HG03039 (cell line): ENCODE results near the gene PRKCH.
"Not testable (repeated sequence)": the region's sequence is repeated elsewhere in the genome, so short reads cannot be mapped to it uniquely, and the experiment has no call there.

Experiments used
- ATAC-seq: cut with Tn5 transposase; IDR thresholded peaks from one replicate; pipeline ENCODE4 v1.9.1; 2021; ENCODE audit warnings: mild to moderate bottlenecking, moderate library complexity; ENCODE audit not compliant: unreplicated experiment

PRKCH gene

DNA sequence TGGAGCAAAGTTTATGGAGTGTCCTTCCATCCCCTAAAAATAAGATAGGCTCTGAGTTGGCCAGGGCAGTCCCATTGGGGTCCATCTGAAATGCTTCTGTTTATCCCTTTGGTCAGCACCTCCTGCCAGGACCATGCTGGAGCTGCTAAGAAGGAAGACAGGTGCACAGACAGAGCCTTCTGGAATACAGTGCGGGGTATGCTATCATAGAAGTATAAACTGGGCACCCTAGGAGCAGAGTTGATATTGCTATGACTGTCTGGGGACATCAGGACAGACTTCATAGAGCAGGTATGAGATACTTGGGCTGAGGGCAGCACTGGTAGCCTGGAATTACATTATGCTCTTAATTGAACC lies 203.5 kb downstream of the PRKCH start:
- ATAC-seq, result no peak

GRCh38 chr14:61525293-61526011 lies 204.1 kb downstream of the PRKCH start:
- ATAC-seq, result peak; percentile 89

DNA sequence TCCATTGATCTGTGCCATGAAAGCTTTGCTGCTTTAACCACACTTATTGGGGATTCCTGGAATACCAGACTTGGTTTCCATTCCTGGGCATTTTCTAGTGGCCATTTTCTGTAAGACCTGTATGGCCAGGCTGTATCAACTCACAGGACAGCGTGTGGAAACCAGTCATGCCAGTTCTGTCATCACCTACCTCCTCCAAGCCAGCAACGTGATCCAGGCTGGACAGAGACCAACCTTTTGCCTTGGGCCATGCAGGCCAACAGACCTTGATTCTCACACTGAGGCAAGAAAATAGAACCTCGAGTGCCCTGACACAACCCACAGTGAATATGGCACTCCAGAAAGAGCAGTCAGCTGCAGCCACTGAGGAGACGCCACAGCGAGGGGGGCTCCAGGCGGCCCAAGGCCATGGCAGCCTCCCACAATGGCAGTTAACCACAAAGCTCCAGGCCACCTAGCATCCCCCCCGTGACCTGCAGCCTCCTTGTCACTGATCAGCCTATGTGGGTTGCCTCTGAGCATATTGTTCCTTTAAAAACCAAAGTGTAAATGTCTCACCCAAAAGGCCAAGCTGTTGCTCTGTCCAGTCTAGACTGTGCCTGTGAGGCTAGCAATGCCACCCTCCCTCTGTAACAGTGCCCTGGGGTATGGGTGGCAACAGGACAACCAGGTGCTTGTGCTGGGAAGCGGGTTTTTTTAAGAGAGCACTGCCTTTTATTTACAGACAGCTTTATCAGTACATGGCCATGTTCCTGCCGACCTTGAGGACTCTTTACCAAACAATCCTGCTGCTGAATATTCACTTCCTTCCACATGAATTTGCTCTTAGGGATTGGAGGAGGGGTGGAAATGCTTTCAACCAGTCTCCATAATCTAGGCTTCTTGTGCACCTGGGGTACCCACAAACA lies 205.3 kb downstream of the PRKCH start:
- no peak for ATAC-seq

- ATAC-seq, result no peak
Measured at GRCh38 chr14:61527325-61528100, 206.1 kb downstream of the PRKCH start.

DNA sequence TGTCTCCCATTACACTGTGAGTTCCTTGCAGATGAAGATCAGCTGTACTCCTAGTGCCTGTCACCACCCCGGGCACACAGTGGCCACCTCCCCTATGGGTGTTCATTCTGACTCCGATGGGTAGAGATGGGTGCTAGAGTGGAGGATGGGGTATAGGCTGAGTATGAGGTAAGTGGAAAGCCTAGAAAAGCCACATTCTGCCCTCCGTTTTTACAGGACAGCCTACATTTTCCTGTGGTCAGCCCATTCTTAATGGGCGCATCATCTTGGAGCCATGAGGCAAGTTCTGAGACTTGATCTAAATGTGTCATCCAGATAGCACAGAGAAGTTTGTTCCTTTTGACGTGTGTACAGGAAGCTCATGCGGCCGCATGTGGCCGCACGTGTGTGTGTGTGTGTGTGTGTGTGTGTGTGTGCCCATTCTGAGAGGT lies 207.2 kb downstream of the PRKCH start:
- ATAC-seq, result no peak

GRCh38 chr14:61529360-61529759 lies 208.0 kb downstream of the PRKCH start:
- ATAC-seq, result not testable (repeated sequence)

- ATAC-seq, result no peak
Measured at GRCh38 chr14:61530296-61530695, 208.9 kb downstream of the PRKCH start.

GRCh38 chr14:61530896-61531295 lies 209.5 kb downstream of the PRKCH start:
- no peak for ATAC-seq

GRCh38 chr14:61531465-61532122 lies 210.2 kb downstream of the PRKCH start:
- ATAC-seq, result no peak

- ATAC-seq, result no peak
Measured at GRCh38 chr14:61532123-61532505, 210.7 kb downstream of the PRKCH start.

GRCh38 chr14:61532763-61533162 lies 211.4 kb downstream of the PRKCH start:
- no peak for ATAC-seq

GRCh38 chr14:61533513-61534255 lies 212.3 kb downstream of the PRKCH start:
- no peak for ATAC-seq

DNA sequence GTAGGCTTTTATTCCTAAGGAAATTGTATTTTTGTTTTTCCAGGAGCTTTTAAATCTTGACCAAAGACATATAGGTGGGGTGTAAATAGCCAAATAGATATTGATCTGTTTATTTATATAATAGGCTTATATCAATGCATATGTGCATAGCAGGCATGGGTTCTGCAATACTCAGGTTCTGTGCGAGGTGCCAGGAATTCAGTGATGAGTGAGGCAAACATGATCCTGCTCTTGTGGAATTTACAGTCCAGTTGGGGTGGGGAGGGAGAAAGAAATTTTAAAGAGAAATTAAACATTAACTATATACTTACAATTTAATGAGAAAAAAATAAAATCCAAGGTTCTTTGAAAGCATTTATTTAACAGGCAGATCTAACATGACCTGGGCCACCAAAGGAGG lies 213.7 kb downstream of the PRKCH start:
- no peak for ATAC-seq

DNA sequence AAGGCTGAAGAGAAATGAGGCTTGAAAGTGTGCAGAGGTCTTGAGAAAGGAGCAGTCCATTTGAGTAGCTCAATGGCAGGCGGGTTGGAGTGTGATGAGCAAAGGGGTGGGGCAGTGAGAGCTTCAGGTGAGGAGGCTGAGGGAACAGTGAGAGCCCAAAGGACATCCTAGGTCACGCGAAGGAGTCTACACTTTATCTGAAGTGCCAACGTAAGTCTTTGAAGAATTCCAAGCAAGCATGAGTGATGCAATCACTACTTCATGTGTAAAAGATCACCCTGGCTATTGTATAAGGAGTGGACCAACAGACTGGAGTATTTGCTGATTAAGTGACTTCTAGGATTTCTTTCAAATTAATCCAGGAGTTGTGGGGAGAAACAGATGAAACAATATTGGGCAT lies 214.1 kb downstream of the PRKCH start:
- no peak for ATAC-seq

- no peak for ATAC-seq
Measured at GRCh38 chr14:61536661-61537562, 215.5 kb downstream of the PRKCH start.

- ATAC-seq, result no peak
Measured at GRCh38 chr14:61537563-61538463, 216.4 kb downstream of the PRKCH start.

GRCh38 chr14:61538464-61539022 lies 217.2 kb downstream of the PRKCH start:
- ATAC-seq, result no peak

- no peak for ATAC-seq
Measured at GRCh38 chr14:61539631-61540030, 218.3 kb downstream of the PRKCH start.
